Spleen (tissue), 7 donors: ENCODE results near the gene TXNDC8.
A peak's percentile ranks its signal among the peaks of the same experiment; 100 is the strongest.

ENCODE experiments used
- POLR2A ChIP-seq, 3 donors: fragments of 450-650 bp; IDR thresholded peaks; one replicate each; pipeline ENCODE4 v1.5.1; 2017; ENCODE audit warnings: antibody characterized with exemption in 3 of 3, mild to moderate bottlenecking in 1 of 3
- TF ChIP-seq, protein P1 (sequence below), 11 experiments: fragments of 200-600 bp in 7 of 11; fragments of 450-650 bp in 4 of 11; sonication (generic) in 4 of 11; IDR thresholded peaks in 8 of 11; conservative IDR thresholded peaks in 3 of 11; 1 replicate in 7 of 11; 2 replicates in 4 of 11; pipeline versions ENCODE4 v1.4.0 to v1.8.0; 2016 to 2021; ENCODE audit warnings: antibody characterized with exemption in 11 of 11, inconsistent platforms in 4 of 11, mild to moderate bottlenecking in 1 of 11
- donor health status: DM: no; HTN: no; CAD: no; lungs with moderate emphysema.
- donor health status: DM: no; HTN: no; CAD: no.
- donor health status: DM: no; HTN: no; CAD: no.

DNA sequence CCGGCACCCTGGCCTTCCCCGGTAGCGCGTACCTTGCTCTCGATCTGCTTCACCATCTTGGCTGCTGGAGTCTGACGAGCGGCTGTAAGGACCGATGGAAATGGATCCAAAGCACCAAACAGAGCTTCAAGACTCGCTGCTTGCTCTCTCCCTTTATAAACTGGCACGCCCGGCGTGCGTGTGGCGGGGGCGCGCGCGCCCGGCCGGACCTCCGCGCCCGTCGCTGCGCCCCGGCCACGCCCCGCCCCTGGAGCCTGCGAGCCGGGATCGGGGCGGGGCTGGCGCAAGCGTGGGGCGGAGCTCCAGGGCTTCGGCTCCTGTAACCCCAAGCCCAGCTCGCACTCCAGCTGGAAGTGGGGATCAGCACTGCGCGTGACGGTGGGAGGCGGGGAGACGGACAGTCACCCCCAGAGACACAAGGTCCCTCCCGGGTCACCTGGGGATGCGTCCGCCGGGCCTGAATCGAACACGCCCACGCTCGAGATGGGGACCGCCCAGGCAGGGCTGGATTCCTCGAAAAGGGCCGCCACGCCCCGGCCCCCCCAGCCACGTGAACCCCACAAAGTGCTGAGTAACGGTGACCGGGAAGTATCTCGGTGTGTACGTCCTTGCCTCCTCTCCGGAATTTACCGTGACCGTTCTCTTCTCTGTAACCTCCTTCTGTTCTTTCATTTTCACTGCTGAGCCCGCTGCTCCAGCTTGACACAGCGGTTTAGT lies 81.1 kb downstream of the TXNDC8 start, which contains the start of gene TXN:
- TF ChIP-seq POLR2A (IDR thresholded peaks at IDR 0.05): peak in 1 of 3 donors; percentile 72
- TF ChIP-seq, protein P1, sequence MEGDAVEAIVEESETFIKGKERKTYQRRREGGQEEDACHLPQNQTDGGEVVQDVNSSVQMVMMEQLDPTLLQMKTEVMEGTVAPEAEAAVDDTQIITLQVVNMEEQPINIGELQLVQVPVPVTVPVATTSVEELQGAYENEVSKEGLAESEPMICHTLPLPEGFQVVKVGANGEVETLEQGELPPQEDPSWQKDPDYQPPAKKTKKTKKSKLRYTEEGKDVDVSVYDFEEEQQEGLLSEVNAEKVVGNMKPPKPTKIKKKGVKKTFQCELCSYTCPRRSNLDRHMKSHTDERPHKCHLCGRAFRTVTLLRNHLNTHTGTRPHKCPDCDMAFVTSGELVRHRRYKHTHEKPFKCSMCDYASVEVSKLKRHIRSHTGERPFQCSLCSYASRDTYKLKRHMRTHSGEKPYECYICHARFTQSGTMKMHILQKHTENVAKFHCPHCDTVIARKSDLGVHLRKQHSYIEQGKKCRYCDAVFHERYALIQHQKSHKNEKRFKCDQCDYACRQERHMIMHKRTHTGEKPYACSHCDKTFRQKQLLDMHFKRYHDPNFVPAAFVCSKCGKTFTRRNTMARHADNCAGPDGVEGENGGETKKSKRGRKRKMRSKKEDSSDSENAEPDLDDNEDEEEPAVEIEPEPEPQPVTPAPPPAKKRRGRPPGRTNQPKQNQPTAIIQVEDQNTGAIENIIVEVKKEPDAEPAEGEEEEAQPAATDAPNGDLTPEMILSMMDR (IDR thresholded peaks at IDR 0.05 in 8 of 11, conservative IDR thresholded peaks at IDR 0.05 in 3 of 11): no peak
